WTC11 (cell line): Measurements from ENCODE around the gene CCNF. TPM values are rescaled to one million over a fixed set of nuclear protein-coding genes. Genes with fewer than 3 reads are reported as not detected.
A peak's percentile ranks its signal among the peaks of the same experiment; 100 is the strongest.

Source experiments
- ATAC-seq: fragments of 200-7000 bp; cut with Tn5 transposase; 2 replicates; pipeline ENCODE4 v1.10.0; 2021; ENCODE audit warnings: mild to moderate bottlenecking, moderate library complexity
- CTCF ChIA-PET: fragments of 300-600 bp; sonication (Branson Sonifier 250); formaldehyde crosslinking; loops from one replicate; lab custom pipeline; 2021; ENCODE audit warnings: antibody characterized with exemption; lab: Charles Lee
- POLR2A ChIA-PET: fragments of 350-600 bp; sonication (Branson Sonifier 250); formaldehyde crosslinking; loops from one replicate; lab custom pipeline; 2021; ENCODE audit warnings: antibody characterized with exemption; lab: Charles Lee
- DNase-seq: peaks from one replicate; pipeline ENCODE4 v3.0.0; 2021; ENCODE audit warnings: low spot score
- H3K27ac Mint-ChIP-seq: 2 replicates; pipeline ENCODE4 v1.8.0; 2021; ENCODE audit warnings: mixed read lengths
- H3K27me3 Mint-ChIP-seq: 2 replicates; pipeline ENCODE4 v1.8.0; 2021; ENCODE audit warnings: low read depth, mild to moderate bottlenecking, moderate library complexity, mixed read lengths
- H3K36me3 Mint-ChIP-seq: 2 replicates; pipeline ENCODE4 v1.8.0; 2021; ENCODE audit warnings: mixed read lengths
- H3K4me1 Mint-ChIP-seq: 2 replicates; pipeline ENCODE4 v1.8.0; 2022; ENCODE audit warnings: mixed read lengths
- H3K4me3 Mint-ChIP-seq: 2 replicates; pipeline ENCODE4 v1.8.0; 2021; ENCODE audit warnings: mild to moderate bottlenecking, moderate library complexity, mixed read lengths
- H3K9me3 Mint-ChIP-seq: 2 replicates; pipeline ENCODE4 v1.8.0; 2021; ENCODE audit warnings: mixed read lengths
- CREM ChIP-seq: sonication (generic); formaldehyde crosslinking; IDR thresholded peaks from 2 replicates; pipeline ENCODE4 v1.8.1; 2022; ENCODE audit warnings: mild to moderate bottlenecking, missing genetic modification reagents, moderate library complexity
- ELF4 ChIP-seq: sonication (generic); formaldehyde crosslinking; IDR thresholded peaks from 2 replicates; pipeline ENCODE4 v1.8.1; 2022; ENCODE audit warnings: low read depth, mild to moderate bottlenecking, moderate library complexity, missing genetic modification reagents
- ERG ChIP-seq: fragments of 250-450 bp; sonication (Bioruptor Pico); IDR thresholded peaks from 2 replicates; pipeline ENCODE4 v1.8.0; 2021; ENCODE audit warnings: mild to moderate bottlenecking
- ESRRA ChIP-seq: sonication (generic); formaldehyde crosslinking; IDR thresholded peaks from 2 replicates; pipeline ENCODE4 v1.8.1; 2022; ENCODE audit warnings: mild to moderate bottlenecking, missing genetic modification reagents, borderline replicate concordance
- ETV6 ChIP-seq: sonication (generic); formaldehyde crosslinking; IDR thresholded peaks from 2 replicates; pipeline ENCODE4 v1.8.1; 2022; ENCODE audit warnings: mild to moderate bottlenecking, missing genetic modification reagents
- FOXJ3 ChIP-seq: sonication (generic); formaldehyde crosslinking; IDR thresholded peaks from 2 replicates; pipeline ENCODE4 v1.9.0; 2021; ENCODE audit warnings: missing genetic modification reagents, mild to moderate bottlenecking, borderline replicate concordance
- FOXP1 ChIP-seq: sonication (generic); formaldehyde crosslinking; IDR thresholded peaks from 2 replicates; pipeline ENCODE4 v1.8.0; 2022; ENCODE audit warnings: missing genetic modification reagents, mild to moderate bottlenecking, moderate library complexity, borderline replicate concordance
- KAT7 ChIP-seq: sonication (generic); formaldehyde crosslinking; IDR thresholded peaks from 2 replicates; pipeline ENCODE4 v1.8.1; 2023; ENCODE audit warnings: missing genetic modification reagents, mild to moderate bottlenecking, borderline replicate concordance
- MXD4 ChIP-seq: fragments of 250-450 bp; sonication (Bioruptor Pico); IDR thresholded peaks from 2 replicates; pipeline ENCODE4 v1.8.0; 2021; ENCODE audit warnings: mild to moderate bottlenecking, moderate library complexity, borderline replicate concordance
- NFYB ChIP-seq: sonication (generic); formaldehyde crosslinking; conservative IDR thresholded peaks from 2 replicates; pipeline ENCODE4 v1.8.0; 2022; ENCODE audit warnings: low read depth, missing genetic modification reagents
- NR1H2 ChIP-seq: sonication (generic); formaldehyde crosslinking; IDR thresholded peaks from 2 replicates; pipeline ENCODE4 v1.9.0; 2021; ENCODE audit warnings: mild to moderate bottlenecking, moderate library complexity, missing genetic modification reagents
- NR3C1 ChIP-seq: sonication (generic); formaldehyde crosslinking; conservative IDR thresholded peaks from 2 replicates; pipeline ENCODE4 v1.8.1; 2023; ENCODE audit warnings: low read depth, mild to moderate bottlenecking, missing genetic modification reagents
- OVOL2 ChIP-seq: fragments of 250-450 bp; sonication (Bioruptor Pico); IDR thresholded peaks from 2 replicates; pipeline ENCODE4 v1.9.0; 2021; ENCODE audit warnings: mild to moderate bottlenecking, borderline replicate concordance
- ZNF281 ChIP-seq: sonication (generic); formaldehyde crosslinking; IDR thresholded peaks from 2 replicates; pipeline ENCODE4 v1.8.0; 2023; ENCODE audit warnings: mild to moderate bottlenecking, missing genetic modification reagents
- total RNA-seq: library from RNA; stranded (reverse); gene quantifications from 3 replicates; pipeline ENCODE4 v1.2.3, GENCODE V29; 2021
- TF ChIP-seq, protein P1 (sequence below): fragments of 200-600 bp; IDR thresholded peaks from 2 replicates; pipeline ENCODE4 v1.8.0; 2022; ENCODE audit warnings: antibody characterized with exemption
- TF ChIP-seq, protein P2 (sequence below): sonication (generic); formaldehyde crosslinking; IDR thresholded peaks from 2 replicates; pipeline ENCODE4 v1.8.1; 2022; ENCODE audit warnings: low read depth, mild to moderate bottlenecking, moderate library complexity, missing genetic modification reagents, borderline replicate concordance

Gene CCNF
- total RNA-seq, 1 experiment from 2014 or later = 65.7 TPM

DNA sequence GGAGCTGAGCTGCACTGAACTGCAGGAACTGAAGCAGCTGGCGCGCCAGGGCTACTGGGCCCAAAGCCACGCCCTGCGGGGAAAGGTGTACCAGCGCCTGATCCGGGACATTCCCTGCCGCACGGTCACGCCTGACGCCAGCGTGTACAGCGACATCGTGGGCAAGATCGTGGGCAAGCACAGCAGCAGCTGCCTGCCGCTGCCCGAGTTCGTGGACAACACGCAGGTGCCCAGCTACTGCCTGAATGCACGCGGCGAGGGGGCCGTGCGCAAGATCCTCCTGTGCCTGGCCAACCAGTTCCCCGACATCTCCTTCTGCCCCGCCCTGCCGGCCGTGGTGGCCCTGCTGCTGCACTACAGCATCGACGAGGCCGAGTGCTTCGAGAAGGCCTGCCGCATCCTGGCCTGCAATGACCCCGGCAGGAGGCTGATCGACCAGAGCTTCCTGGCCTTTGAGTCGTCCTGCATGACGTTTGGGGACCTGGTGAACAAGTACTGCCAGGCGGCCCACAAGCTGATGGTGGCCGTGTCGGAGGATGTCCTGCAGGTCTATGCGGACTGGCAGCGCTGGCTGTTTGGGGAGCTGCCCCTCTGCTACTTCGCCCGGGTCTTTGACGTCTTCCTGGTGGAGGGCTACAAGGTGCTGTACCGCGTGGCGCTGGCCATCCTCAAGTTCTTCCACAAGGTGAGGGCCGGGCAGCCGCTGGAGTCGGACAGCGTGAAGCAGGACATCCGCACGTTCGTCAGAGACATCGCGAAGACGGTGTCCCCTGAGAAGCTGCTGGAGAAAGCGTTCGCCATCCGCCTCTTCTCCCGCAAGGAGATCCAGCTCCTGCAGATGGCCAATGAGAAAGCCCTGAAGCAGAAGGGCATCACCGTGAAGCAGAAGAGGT is 67.2 kb downstream of the CCNF start (continued):
- no peak for TF ChIP-seq OVOL2 (CRISPR knock-in tag)
- TF ChIP-seq FOXP1 (CRISPR knock-in tag) = no peak

GRCh38 chr16:2497116-2497630 is 67.9 kb downstream of the CCNF start:
- H3K36me3 Mint-ChIP-seq = peaks cover 5% of the 10 kb centered on the region
- H3K27ac Mint-ChIP-seq = peak overlapping the region; percentile 16; the same call in 1 of the 2 replicates
- POLR2A ChIA-PET = no interaction called here
- H3K4me3 Mint-ChIP-seq = no peak overlapping the region
- no peak for DNase-seq
- H3K27me3 Mint-ChIP-seq = no peaks in the 10 kb centered on the region
- no peaks in the 10 kb centered on the region for H3K9me3 Mint-ChIP-seq
- ATAC-seq = no peak
- TF ChIP-seq FOXP1 (CRISPR knock-in tag) (no peak), NR3C1 (CRISPR knock-in tag) (no peak), MXD4 (CRISPR knock-in tag) (no peak), NR1H2 (CRISPR knock-in tag) (no peak), ELF4 (CRISPR knock-in tag) (no peak), NFYB (CRISPR knock-in tag) (no peak), FOXJ3 (CRISPR knock-in tag) (no peak), ETV6 (CRISPR knock-in tag) (no peak), ZNF281 (CRISPR knock-in tag) (no peak), ERG (no peak), CREM (CRISPR knock-in tag) (no peak), ESRRA (CRISPR knock-in tag) (no peak), KAT7 (CRISPR knock-in tag) (no peak)
- TF ChIP-seq, protein P1, sequence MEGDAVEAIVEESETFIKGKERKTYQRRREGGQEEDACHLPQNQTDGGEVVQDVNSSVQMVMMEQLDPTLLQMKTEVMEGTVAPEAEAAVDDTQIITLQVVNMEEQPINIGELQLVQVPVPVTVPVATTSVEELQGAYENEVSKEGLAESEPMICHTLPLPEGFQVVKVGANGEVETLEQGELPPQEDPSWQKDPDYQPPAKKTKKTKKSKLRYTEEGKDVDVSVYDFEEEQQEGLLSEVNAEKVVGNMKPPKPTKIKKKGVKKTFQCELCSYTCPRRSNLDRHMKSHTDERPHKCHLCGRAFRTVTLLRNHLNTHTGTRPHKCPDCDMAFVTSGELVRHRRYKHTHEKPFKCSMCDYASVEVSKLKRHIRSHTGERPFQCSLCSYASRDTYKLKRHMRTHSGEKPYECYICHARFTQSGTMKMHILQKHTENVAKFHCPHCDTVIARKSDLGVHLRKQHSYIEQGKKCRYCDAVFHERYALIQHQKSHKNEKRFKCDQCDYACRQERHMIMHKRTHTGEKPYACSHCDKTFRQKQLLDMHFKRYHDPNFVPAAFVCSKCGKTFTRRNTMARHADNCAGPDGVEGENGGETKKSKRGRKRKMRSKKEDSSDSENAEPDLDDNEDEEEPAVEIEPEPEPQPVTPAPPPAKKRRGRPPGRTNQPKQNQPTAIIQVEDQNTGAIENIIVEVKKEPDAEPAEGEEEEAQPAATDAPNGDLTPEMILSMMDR = no peak
- TF ChIP-seq, protein P2, sequence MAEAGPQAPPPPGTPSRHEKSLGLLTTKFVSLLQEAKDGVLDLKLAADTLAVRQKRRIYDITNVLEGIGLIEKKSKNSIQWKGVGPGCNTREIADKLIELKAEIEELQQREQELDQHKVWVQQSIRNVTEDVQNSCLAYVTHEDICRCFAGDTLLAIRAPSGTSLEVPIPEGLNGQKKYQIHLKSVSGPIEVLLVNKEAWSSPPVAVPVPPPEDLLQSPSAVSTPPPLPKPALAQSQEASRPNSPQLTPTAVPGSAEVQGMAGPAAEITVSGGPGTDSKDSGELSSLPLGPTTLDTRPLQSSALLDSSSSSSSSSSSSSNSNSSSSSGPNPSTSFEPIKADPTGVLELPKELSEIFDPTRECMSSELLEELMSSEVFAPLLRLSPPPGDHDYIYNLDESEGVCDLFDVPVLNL (CRISPR knock-in tag) = no peak
- peaks cover 4% of the 10 kb centered on the region for H3K4me1 Mint-ChIP-seq
- CTCF ChIA-PET = interaction anchor here (1.1 kb wide), 1 partner anchor 20 kb away, joined by 3 read pairs; no protein-coding TSS in a partner anchor
